Neural progenitor cell (in vitro differentiated cells): ENCODE measurements around the gene HBG2. TPM values are rescaled to one million over a fixed set of nuclear protein-coding genes. Genes with fewer than 3 reads are reported as not detected.

ENCODE experiments used
- DNase-seq: peaks from one replicate; pipeline ENCODE4 v3.0.0-alpha.2; 2016; ENCODE audit warnings: low spot score
- H2AFZ ChIP-seq: fragments of 200-600 bp; sonication (generic); replicated peaks from 2 replicates; pipeline ENCODE4 v1.6.1; 2016; ENCODE audit warnings: antibody characterized with exemption
- H3F3A ChIP-seq: fragments of 200-600 bp; sonication (generic); 2 replicates; pipeline ENCODE4 v1.6.1; 2016; ENCODE audit warnings: antibody characterized with exemption, low read depth
- H3K27ac ChIP-seq: fragments of 200-600 bp; sonication (generic); 2 replicates; pipeline ENCODE4 v1.5.1; 2016; ENCODE audit warnings: mild to moderate bottlenecking
- H3K27me3 ChIP-seq: fragments of 200-600 bp; sonication (generic); 2 replicates; pipeline ENCODE4 v1.6.1; 2016; ENCODE audit warnings: mild to moderate bottlenecking, moderate library complexity
- H3K36me3 ChIP-seq: fragments of 200-600 bp; sonication (generic); 2 replicates; pipeline ENCODE4 v1.5.1; 2016
- H3K4me1 ChIP-seq: fragments of 200-600 bp; sonication (generic); 2 replicates; pipeline ENCODE4 v1.6.1; 2016; ENCODE audit warnings: mixed run types
- H3K4me2 ChIP-seq: fragments of 200-600 bp; sonication (generic); 2 replicates; pipeline ENCODE4 v1.6.1; 2016
- H3K4me3 ChIP-seq: fragments of 200-600 bp; sonication (generic); 2 replicates; pipeline ENCODE4 v1.5.1; 2016
- H3K79me2 ChIP-seq: fragments of 200-600 bp; sonication (generic); 2 replicates; pipeline ENCODE4 v1.6.1; 2016; ENCODE audit warnings: low read depth
- H3K9ac ChIP-seq: fragments of 200-600 bp; sonication (generic); 2 replicates; pipeline ENCODE4 v1.6.1; 2016
- H3K9me3 ChIP-seq: fragments of 200-600 bp; sonication (generic); 2 replicates; pipeline ENCODE4 v1.5.1; 2016; ENCODE audit warnings: low read depth
- H4K20me1 ChIP-seq: fragments of 200-600 bp; sonication (generic); 2 replicates; pipeline ENCODE4 v1.6.1; 2016; ENCODE audit warnings: low read depth
- H3K27ac Mint-ChIP-seq: 3 replicates; pipeline ENCODE4 v1.8.0; 2021; ENCODE audit warnings: mixed read lengths
- H3K27me3 Mint-ChIP-seq: 2 replicates; pipeline ENCODE4 v1.8.0; 2022; ENCODE audit warnings: low read depth, mild to moderate bottlenecking, inconsistent platforms, moderate library complexity, mixed read lengths; ENCODE audit not compliant: insufficient read depth
- H3K36me3 Mint-ChIP-seq: 3 replicates; pipeline ENCODE4 v1.8.0; 2021; ENCODE audit warnings: mixed read lengths
- H3K4me1 Mint-ChIP-seq: 3 replicates; pipeline ENCODE4 v1.8.0; 2021; ENCODE audit warnings: mixed read lengths
- H3K4me3 Mint-ChIP-seq: 3 replicates; pipeline ENCODE4 v1.8.0; 2021; ENCODE audit warnings: mild to moderate bottlenecking, moderate library complexity, mixed read lengths
- H3K9me3 Mint-ChIP-seq: 3 replicates; pipeline ENCODE4 v1.8.0; 2020; ENCODE audit warnings: mixed read lengths
- EZH2 ChIP-seq: fragments of 200-600 bp; sonication (generic); IDR thresholded peaks from 2 replicates; pipeline ENCODE4 v1.6.1; 2017; ENCODE audit warnings: antibody characterized with exemption, mild to moderate bottlenecking, moderate library complexity
- EZH2phosphoT487 ChIP-seq: fragments of 200-600 bp; sonication (generic); IDR thresholded peaks from 2 replicates; pipeline ENCODE4 v1.6.1; 2017; ENCODE audit warnings: antibody characterized with exemption
- total RNA-seq: library from RNA; depleted of rRNA; stranded (reverse); fragments of >200 nt; gene quantifications from 2 replicates; pipeline ENCODE4 v1.2.3, GENCODE V29; 2015; ENCODE audit warnings: low replicate concordance
- TF ChIP-seq, protein P1 (sequence below): fragments of 200-600 bp; sonication (generic); IDR thresholded peaks from 2 replicates; pipeline ENCODE4 v1.5.1; 2017; ENCODE audit warnings: antibody characterized with exemption, mild to moderate bottlenecking

Gene HBG2
- total RNA-seq, 1 donor from 2014 or later = not detected

- H3K4me3 ChIP-seq = no peak overlapping the region
- H4K20me1 ChIP-seq = no peaks in the 10 kb centered on the region
- TF ChIP-seq, protein P1, sequence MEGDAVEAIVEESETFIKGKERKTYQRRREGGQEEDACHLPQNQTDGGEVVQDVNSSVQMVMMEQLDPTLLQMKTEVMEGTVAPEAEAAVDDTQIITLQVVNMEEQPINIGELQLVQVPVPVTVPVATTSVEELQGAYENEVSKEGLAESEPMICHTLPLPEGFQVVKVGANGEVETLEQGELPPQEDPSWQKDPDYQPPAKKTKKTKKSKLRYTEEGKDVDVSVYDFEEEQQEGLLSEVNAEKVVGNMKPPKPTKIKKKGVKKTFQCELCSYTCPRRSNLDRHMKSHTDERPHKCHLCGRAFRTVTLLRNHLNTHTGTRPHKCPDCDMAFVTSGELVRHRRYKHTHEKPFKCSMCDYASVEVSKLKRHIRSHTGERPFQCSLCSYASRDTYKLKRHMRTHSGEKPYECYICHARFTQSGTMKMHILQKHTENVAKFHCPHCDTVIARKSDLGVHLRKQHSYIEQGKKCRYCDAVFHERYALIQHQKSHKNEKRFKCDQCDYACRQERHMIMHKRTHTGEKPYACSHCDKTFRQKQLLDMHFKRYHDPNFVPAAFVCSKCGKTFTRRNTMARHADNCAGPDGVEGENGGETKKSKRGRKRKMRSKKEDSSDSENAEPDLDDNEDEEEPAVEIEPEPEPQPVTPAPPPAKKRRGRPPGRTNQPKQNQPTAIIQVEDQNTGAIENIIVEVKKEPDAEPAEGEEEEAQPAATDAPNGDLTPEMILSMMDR = no peak
- TF ChIP-seq EZH2 (no peak), EZH2phosphoT487 (no peak)
- no peak overlapping the region for H3K9ac ChIP-seq
- no peaks in the 10 kb centered on the region for H3K36me3 ChIP-seq
- H3K9me3 Mint-ChIP-seq = no peaks in the 10 kb centered on the region
- H3K4me3 Mint-ChIP-seq = no peak overlapping the region
- H3K79me2 ChIP-seq = no peaks in the 10 kb centered on the region
- no peaks in the 10 kb centered on the region for H3K36me3 Mint-ChIP-seq
- H3F3A ChIP-seq = no peaks in the 10 kb centered on the region
- H3K27ac Mint-ChIP-seq = no peak overlapping the region
- no peaks in the 10 kb centered on the region for H3K27me3 ChIP-seq
- H3K27ac ChIP-seq = no peak overlapping the region
- no peaks in the 10 kb centered on the region for H3K4me1 ChIP-seq
- no peak for DNase-seq
- H3K27me3 Mint-ChIP-seq = peaks cover 2% of the 10 kb centered on the region
- no peak overlapping the region for H2AFZ ChIP-seq
- H3K9me3 ChIP-seq = no peaks in the 10 kb centered on the region
- no peak overlapping the region for H3K4me2 ChIP-seq
- no peaks in the 10 kb centered on the region for H3K4me1 Mint-ChIP-seq
Observed at GRCh38 chr11:5289696-5290095, 35.1 kb upstream of the HBG2 start.

DNA sequence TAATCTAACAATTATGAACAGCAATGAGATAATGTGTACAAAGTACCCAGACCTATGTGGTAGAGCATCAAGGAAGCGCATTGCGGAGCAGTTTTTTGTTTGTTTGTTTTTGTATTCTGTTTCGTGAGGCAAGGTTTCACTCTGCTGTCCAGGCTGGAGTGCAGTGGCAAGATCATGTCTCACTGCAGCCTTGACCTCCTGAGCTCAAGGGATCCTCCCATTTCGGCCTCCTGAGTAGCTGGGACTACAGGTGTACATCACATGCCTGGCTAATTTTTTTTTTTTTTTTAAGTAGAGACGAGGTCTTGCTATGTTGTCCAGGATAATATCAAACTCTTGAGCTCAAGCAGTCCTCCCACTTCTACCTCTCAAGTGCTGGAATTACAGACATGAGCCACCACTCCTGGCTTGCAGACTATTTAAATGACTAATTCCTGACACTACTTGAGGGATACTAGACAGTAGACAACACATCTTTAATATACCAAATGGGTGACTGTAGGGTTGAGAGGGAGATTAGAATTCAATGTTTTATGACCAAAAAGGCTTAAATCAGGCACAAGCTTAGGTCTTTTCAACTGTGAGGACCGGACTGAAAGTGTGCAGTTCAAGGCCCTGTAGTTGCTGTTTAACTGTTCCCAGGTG is 34.4 kb upstream of the HBG2 start:
- no peaks in the 10 kb centered on the region for H3K36me3 ChIP-seq
- H3K27me3 ChIP-seq = no peaks in the 10 kb centered on the region
- H3K27ac ChIP-seq = no peak overlapping the region
- no peak overlapping the region for H3K4me3 ChIP-seq
- H3K79me2 ChIP-seq = no peaks in the 10 kb centered on the region
- Mint-ChIP-seq H3K9me3 (no peaks in the 10 kb centered on the region), H3K4me3 (no peak overlapping the region), H3K36me3 (no peaks in the 10 kb centered on the region), H3K27me3 (peaks cover 2% of the 10 kb centered on the region), H3K27ac (no peak overlapping the region), H3K4me1 (no peaks in the 10 kb centered on the region)
- no peaks in the 10 kb centered on the region for H4K20me1 ChIP-seq
- H3K9me3 ChIP-seq = no peaks in the 10 kb centered on the region
- no peak overlapping the region for H2AFZ ChIP-seq
- no peak overlapping the region for H3K9ac ChIP-seq
- no peaks in the 10 kb centered on the region for H3K4me1 ChIP-seq
- no peaks in the 10 kb centered on the region for H3F3A ChIP-seq
- H3K4me2 ChIP-seq = no peak overlapping the region
- TF ChIP-seq EZH2 (no peak), EZH2phosphoT487 (no peak)
- TF ChIP-seq, protein P1 = no peak
- DNase-seq = no peak

DNA sequence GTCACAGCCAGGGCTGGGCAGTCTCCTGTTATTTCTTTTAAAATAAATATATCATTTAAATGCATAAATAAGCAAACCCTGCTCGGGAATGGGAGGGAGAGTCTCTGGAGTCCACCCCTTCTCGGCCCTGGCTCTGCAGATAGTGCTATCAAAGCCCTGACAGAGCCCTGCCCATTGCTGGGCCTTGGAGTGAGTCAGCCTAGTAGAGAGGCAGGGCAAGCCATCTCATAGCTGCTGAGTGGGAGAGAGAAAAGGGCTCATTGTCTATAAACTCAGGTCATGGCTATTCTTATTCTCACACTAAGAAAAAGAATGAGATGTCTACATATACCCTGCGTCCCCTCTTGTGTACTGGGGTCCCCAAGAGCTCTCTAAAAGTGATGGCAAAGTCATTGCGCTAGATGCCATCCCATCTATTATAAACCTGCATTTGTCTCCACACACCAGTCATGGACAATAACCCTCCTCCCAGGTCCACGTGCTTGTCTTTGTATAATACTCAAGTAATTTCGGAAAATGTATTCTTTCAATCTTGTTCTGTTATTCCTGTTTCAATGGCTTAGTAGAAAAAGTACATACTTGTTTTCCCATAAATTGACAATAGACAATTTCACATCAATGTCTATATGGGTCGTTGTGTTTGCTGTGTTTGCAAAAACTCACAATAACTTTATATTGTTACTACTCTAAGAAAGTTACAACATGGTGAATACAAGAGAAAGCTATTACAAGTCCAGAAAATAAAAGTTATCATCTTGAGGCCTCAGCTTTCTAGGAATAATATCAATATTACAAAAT is 33.7 kb upstream of the HBG2 start:
- H3K4me1 ChIP-seq = no peaks in the 10 kb centered on the region
- no peaks in the 10 kb centered on the region for H3K36me3 Mint-ChIP-seq
- no peak for DNase-seq
- H3K27me3 Mint-ChIP-seq = peaks cover 2% of the 10 kb centered on the region
- no peaks in the 10 kb centered on the region for H3K4me1 Mint-ChIP-seq
- no peak overlapping the region for H3K4me3 Mint-ChIP-seq
- no peaks in the 10 kb centered on the region for H3K27me3 ChIP-seq
- no peaks in the 10 kb centered on the region for H3K79me2 ChIP-seq
- no peak overlapping the region for H3K27ac Mint-ChIP-seq
- no peaks in the 10 kb centered on the region for H3K36me3 ChIP-seq
- H3K9ac ChIP-seq = no peak overlapping the region
- H3K4me3 ChIP-seq = no peak overlapping the region
- no peaks in the 10 kb centered on the region for H4K20me1 ChIP-seq
- H3K4me2 ChIP-seq = no peak overlapping the region
- no peaks in the 10 kb centered on the region for H3K9me3 Mint-ChIP-seq
- H2AFZ ChIP-seq = no peak overlapping the region
- no peak overlapping the region for H3K27ac ChIP-seq
- TF ChIP-seq EZH2phosphoT487 (no peak), EZH2 (no peak)
- TF ChIP-seq, protein P1 = no peak
- no peaks in the 10 kb centered on the region for H3K9me3 ChIP-seq
- H3F3A ChIP-seq = no peaks in the 10 kb centered on the region
